HCT116 (cell line): ENCODE results near the gene SCARF1. TPM values are rescaled to one million over a fixed set of nuclear protein-coding genes. Genes with fewer than 3 reads are reported as not detected.
A peak's percentile ranks its signal among the peaks of the same experiment; 100 is the strongest.

ENCODE experiments used
- ATAC-seq: fragments of 200-7000 bp; cut with Tn5 transposase; 2 replicates; pipeline ENCODE4 v1.9.1; 2020; ENCODE audit warnings: mild to moderate bottlenecking, moderate library complexity
- BruUV-seq: library from RNA; stranded (reverse); fragments of 400-500 nt; replicated peaks from 2 replicates; lab custom pipeline; 2021; lab: Mats Ljungman, UMichigan
- CTCF ChIA-PET: fragments of 300-600 bp; sonication (Branson Sonifier 250); formaldehyde crosslinking; loops from one replicate; lab custom pipeline; 2021; ENCODE audit warnings: antibody characterized with exemption; lab: Charles Lee
- POLR2A ChIA-PET: fragments of 300-600, 350-600 bp; sonication (Branson Sonifier 250); formaldehyde crosslinking; loops from one replicate; lab custom pipeline; 2021; ENCODE audit warnings: antibody characterized with exemption; lab: Charles Lee
- RAD21 ChIA-PET, 2 experiments: fragments of 300-600 bp; sonication (Branson Sonifier 250); formaldehyde crosslinking; loops; one replicate each; lab custom pipeline; 2023; ENCODE audit warnings: low total read pairs in 2 of 2; ENCODE audit not compliant: uncharacterized antibody in 2 of 2, unreplicated experiment in 2 of 2, low non-redundant PET in 1 of 2; lab: Charles Lee
- DNase-seq: peaks from one replicate; pipeline ENCODE4 v3.0.0-alpha.2; 2010; ENCODE audit warnings: low read depth, low spot score
- H2AFZ ChIP-seq: fragments of 200-600 bp; shearing (Covaris generic), sonication (generic); 2 replicates; pipeline ENCODE4 v1.6.1; 2017; ENCODE audit warnings: low read depth, mixed run types, mixed read lengths, antibody characterized with exemption, low read length; ENCODE audit not compliant: poor library complexity, severe bottlenecking
- H3K27ac ChIP-seq: 2 replicates; pipeline ENCODE4 v1.5.1; 2012; ENCODE audit warnings: low read depth, low read length
- H3K27me3 ChIP-seq: fragments of 200-600 bp; sonication (generic); 2 replicates; pipeline ENCODE4 v1.6.1; 2016; ENCODE audit warnings: mixed run types, low read length, mixed read lengths; ENCODE audit not compliant: insufficient read depth
- H3K36me3 ChIP-seq, 2 experiments: fragments of 200-500 bp in 1 of 2; fragments of 200-600 bp in 1 of 2; sonication (Bioruptor generic) in 1 of 2; sonication (generic) in 1 of 2; 2 replicates each; pipeline versions ENCODE4 v1.5.1 to v1.6.1; 2014 to 2016; ENCODE audit warnings: low read length in 2 of 2, inconsistent platforms in 1 of 2, mixed read lengths in 1 of 2, mixed run types in 1 of 2; ENCODE audit not compliant: insufficient read depth in 2 of 2, control insufficient read depth in 1 of 2
- H3K4me1 ChIP-seq, 2 experiments: fragments of 200-600 bp in 1 of 2; sonication (generic) in 1 of 2; 2 replicates each; pipeline versions ENCODE4 v1.5.1 to v1.6.1; 2012 to 2017; ENCODE audit warnings: low read length in 2 of 2, inconsistent platforms in 1 of 2, mild to moderate bottlenecking in 1 of 2, mixed read lengths in 1 of 2, mixed run types in 1 of 2, moderate library complexity in 1 of 2; ENCODE audit not compliant: insufficient read depth in 2 of 2, control insufficient read depth in 1 of 2
- H3K4me2 ChIP-seq: fragments of 200-600 bp; sonication (generic); 2 replicates; pipeline ENCODE4 v1.6.1; 2017; ENCODE audit warnings: mixed run types, low read length, mixed read lengths
- H3K4me3 ChIP-seq, 2 experiments: fragments of 200-600 bp in 1 of 2; sonication (generic) in 1 of 2; replicated peaks in 1 of 2; 2 replicates each; pipeline ENCODE4 v1.5.1; 2011 to 2016; ENCODE audit warnings: low read length in 2 of 2, control low read depth in 1 of 2, low read depth in 1 of 2, mild to moderate bottlenecking in 1 of 2, mixed read lengths in 1 of 2, mixed run types in 1 of 2
- H3K79me2 ChIP-seq: fragments of 200-600 bp; sonication (generic); 2 replicates; pipeline ENCODE4 v1.6.1; 2017; ENCODE audit warnings: mild to moderate bottlenecking, mixed run types, low read length, moderate library complexity, mixed read lengths; ENCODE audit not compliant: insufficient read depth
- H3K9ac ChIP-seq: fragments of 200-600 bp; sonication (generic); 2 replicates; pipeline ENCODE4 v1.6.1; 2016; ENCODE audit warnings: low read length, mixed read lengths
- H3K9me2 ChIP-seq: fragments of 200-600 bp; sonication (generic), shearing (Covaris generic); 2 replicates; pipeline ENCODE4 v1.6.1; 2017; ENCODE audit warnings: mixed run types, mild to moderate bottlenecking, moderate library complexity; ENCODE audit not compliant: insufficient read depth
- H3K9me3 ChIP-seq, 2 experiments: fragments of 200-500 bp in 1 of 2; fragments of 200-600 bp in 1 of 2; sonication (Bioruptor generic) in 1 of 2; sonication (generic) in 1 of 2; 2 replicates each; pipeline ENCODE4 v1.6.1; 2014 to 2017; ENCODE audit warnings: low read length in 2 of 2, mixed read lengths in 2 of 2, inconsistent platforms in 1 of 2, low read depth in 1 of 2, mild to moderate bottlenecking in 1 of 2, mixed run types in 1 of 2, moderate library complexity in 1 of 2; ENCODE audit not compliant: control insufficient read depth in 1 of 2, insufficient read depth in 1 of 2
- H4K20me1 ChIP-seq: fragments of 200-600 bp; sonication (generic), shearing (Covaris generic); 2 replicates; pipeline ENCODE4 v1.6.1; 2017; ENCODE audit warnings: mixed run types, mild to moderate bottlenecking, moderate library complexity; ENCODE audit not compliant: insufficient read depth
- ATF3 ChIP-seq: IDR thresholded peaks from 2 replicates; pipeline ENCODE4 v1.6.1; 2012
- CTCF ChIP-seq, 3 experiments: fragments of 200-600 bp in 1 of 3; sonication (generic) in 1 of 3; IDR thresholded peaks in 2 of 3; conservative IDR thresholded peaks in 1 of 3; 2 replicates each; pipeline ENCODE4 v1.5.1; 2012 to 2017; ENCODE audit warnings: low read depth in 2 of 3, low read length in 2 of 3, antibody characterized with exemption in 1 of 3, borderline replicate concordance in 1 of 3, control low read depth in 1 of 3, mild to moderate bottlenecking in 1 of 3, mixed read lengths in 1 of 3, mixed run types in 1 of 3, moderate library complexity in 1 of 3; ENCODE audit not compliant: insufficient read depth in 1 of 3
- EGR1 ChIP-seq: IDR thresholded peaks from 2 replicates; pipeline ENCODE4 v1.6.1; 2012; ENCODE audit warnings: low read depth
- ELF1 ChIP-seq: IDR thresholded peaks from 2 replicates; pipeline ENCODE4 v1.6.1; 2012; ENCODE audit warnings: low read depth, borderline replicate concordance
- EZH2 ChIP-seq: fragments of 200-600 bp; sonication (generic); IDR thresholded peaks from 2 replicates; pipeline ENCODE4 v1.6.1; 2017; ENCODE audit warnings: antibody characterized with exemption, mixed run types
- JUND ChIP-seq: IDR thresholded peaks from 2 replicates; pipeline ENCODE4 v1.6.1; 2012
- POLR2A ChIP-seq: IDR thresholded peaks from 2 replicates; pipeline ENCODE4 v1.7.0; 2011; ENCODE audit warnings: borderline replicate concordance; ENCODE audit not compliant: insufficient read depth, insufficient read length; ENCODE audit errors: extremely low read depth
- POLR2AphosphoS5 ChIP-seq: IDR thresholded peaks from 2 replicates; pipeline ENCODE4 v1.6.1; 2011; ENCODE audit warnings: mild to moderate bottlenecking, low read depth, low read length, moderate library complexity
- RAD21 ChIP-seq: IDR thresholded peaks from 2 replicates; pipeline ENCODE4 v1.6.1; 2012; ENCODE audit warnings: low read depth, mild to moderate bottlenecking
- SIN3A ChIP-seq: IDR thresholded peaks from 2 replicates; pipeline ENCODE4 v1.6.1; 2012; ENCODE audit warnings: low read depth
- SRF ChIP-seq: IDR thresholded peaks from 2 replicates; pipeline ENCODE4 v1.6.1; 2012; ENCODE audit warnings: low read depth
- TCF7L2 ChIP-seq: IDR thresholded peaks from 2 replicates; pipeline ENCODE4 v1.7.0; 2011; ENCODE audit warnings: borderline replicate concordance, inconsistent platforms; ENCODE audit not compliant: insufficient read depth, insufficient read length; ENCODE audit errors: extremely low read depth
- YY1 ChIP-seq: IDR thresholded peaks from 2 replicates; pipeline ENCODE4 v1.6.1; 2011; ENCODE audit warnings: low read length, low read depth, moderate library complexity, mild to moderate bottlenecking; ENCODE audit not compliant: insufficient replicate concordance; ENCODE audit errors: extremely low read depth
- ZFX ChIP-seq: fragments of 450-650 bp; IDR thresholded peaks from 2 replicates; pipeline ENCODE4 v1.6.1; 2017
- ZNF274 ChIP-seq: fragments of 200-500 bp; sonication (Bioruptor generic); IDR thresholded peaks from 2 replicates; pipeline ENCODE4 v1.6.1; 2014; ENCODE audit warnings: mild to moderate bottlenecking, low read depth, low read length, inconsistent platforms
- intact Hi-C: fragments of 100-400 bp; cut with micrococcal nuclease; formaldehyde crosslinking; loops from 2 replicates; pipeline ENCODE4 v1.10.0; 2022
- total RNA-seq: library from RNA; stranded (reverse); gene quantifications from one replicate; pipeline ENCODE4 v1.2.1, GENCODE V29; 2021; ENCODE audit not compliant: unreplicated experiment

Gene SCARF1
- total RNA-seq, 1 experiment from 2014 or later = 2.2 TPM

GRCh38 chr17:1593630-1593931, 52.0 kb downstream of the SCARF1 start:
- no peaks in the 10 kb centered on the region for H3K79me2 ChIP-seq
- H3K9me3 ChIP-seq = no peaks in the 10 kb centered on the region
- H3K4me1 ChIP-seq = peaks cover 30 to 52% of the 10 kb centered on the region in 2 experiments
- no TSS peak for BruUV-seq
- DNase-seq (no peak), ATAC-seq (no peak)
- intact Hi-C loops = no loop called here
- H3K27ac ChIP-seq = no peak overlapping the region
- TF ChIP-seq TCF7L2 = no peak
- no peak overlapping the region for H2AFZ ChIP-seq
- no peak overlapping the region for H3K4me3 ChIP-seq
- H3K4me2 ChIP-seq = peak overlapping the region; percentile 1; the same call in 1 of the 2 replicates
- H4K20me1 ChIP-seq = no peaks in the 10 kb centered on the region
- no peaks in the 10 kb centered on the region for H3K27me3 ChIP-seq
- no peaks in the 10 kb centered on the region for H3K9me2 ChIP-seq
- no peak overlapping the region for H3K9ac ChIP-seq
- RAD21 ChIA-PET = no interaction called here
- CTCF ChIA-PET = no interaction called here
- POLR2A ChIA-PET = no interaction called here
- H3K36me3 ChIP-seq = no peaks in the 10 kb centered on the region

- ChIA-PET RAD21 (no interaction called here), POLR2A (no interaction called here), CTCF (no interaction called here)
- Histone ChIP-seq H3K4me1 (peaks cover 29 to 46% of the 10 kb centered on the region in 2 experiments), H3K9me3 (no peaks in the 10 kb centered on the region), H3K36me3 (no peaks in the 10 kb centered on the region), H3K27ac (no peak overlapping the region), H3K27me3 (no peaks in the 10 kb centered on the region), H3K9ac (no peak overlapping the region), H4K20me1 (no peaks in the 10 kb centered on the region), H3K4me3 (no peak overlapping the region), H3K9me2 (no peaks in the 10 kb centered on the region), H3K79me2 (no peaks in the 10 kb centered on the region), H3K4me2 (peak overlapping the region; percentile 1; the same call in 1 of the 2 replicates), H2AFZ (no peak overlapping the region)
- ATAC-seq (no peak), DNase-seq (no peak)
- no peak for TF ChIP-seq CTCF (IDR thresholded peaks at IDR 0.05 in 2 of 3, conservative IDR thresholded peaks at IDR 0.05 in 1 of 3; ENCODE audit: borderline replicate concordance in 1 of 3, insufficient read depth in 1 of 3, low read depth in 2 of 3, low read length in 2 of 3)
- no peak for TF ChIP-seq TCF7L2
- TF ChIP-seq POLR2AphosphoS5 = no peak
- TF ChIP-seq JUND = no peak
- TF ChIP-seq RAD21 = no peak
- TF ChIP-seq ZNF274 = no peak
- TF ChIP-seq ATF3 = no peak
- no peak for TF ChIP-seq SRF
- TF ChIP-seq POLR2A = no peak
- TF ChIP-seq ELF1 = no peak
- no peak for TF ChIP-seq EZH2
- no peak for TF ChIP-seq YY1
- no peak for TF ChIP-seq ZFX
- no peak for TF ChIP-seq EGR1
- no peak for TF ChIP-seq SIN3A
- no TSS peak for BruUV-seq
- intact Hi-C loops = no loop called here
Measured at GRCh38 chr17:1592751-1593629, 52.5 kb downstream of the SCARF1 start.
